A549 (cell line): ENCODE measurements around the gene SMIM20. TPM values are rescaled to one million over a fixed set of nuclear protein-coding genes. Genes with fewer than 3 reads are reported as not detected.

Experiments
- ATAC-seq, 2 experiments: fragments of 200-7000 bp in 1 of 2; fragments of >200 bp in 1 of 2; cut with Nextera tagmentation in 1 of 2; cut with Tn5 transposase in 1 of 2; 3 replicates each; pipeline versions ENCODE4 v1.8.0 to v1.9.1; 2018 to 2020; ENCODE audit warnings: mild to moderate bottlenecking in 1 of 2, moderate library complexity in 1 of 2
- CTCF ChIA-PET: fragments of 300-600 bp; sonication (Branson Sonifier 250); formaldehyde crosslinking; extraction: SDS; loops from one replicate; lab custom pipeline; 2021; ENCODE audit warnings: antibody characterized with exemption, inconsistent platforms; lab: Yijun Ruan, JAX
- POLR2A ChIA-PET: fragments of 350-600 bp; formaldehyde crosslinking; extraction: SDS; loops from one replicate; lab custom pipeline; 2021; ENCODE audit warnings: antibody characterized with exemption, inconsistent platforms; lab: Yijun Ruan, JAX
- DNase-seq, 2 experiments: peaks; one replicate each; pipeline versions ENCODE4 v3.0.0 to v3.0.0-alpha.2; 2011 to 2016; ENCODE audit warnings: low read depth in 1 of 2, low spot score in 1 of 2
- FAIRE-seq: peaks from 2 replicates; lab custom pipeline; 2011; peaks lifted over from hg19 to GRCh38; lab: Jason Lieb, UNC
- H3K27ac ChIP-seq, 2 experiments: fragments of >200 bp; sonication (Bioruptor Twin); formaldehyde crosslinking; 3 replicates each; pipeline ENCODE4 v1.5.1; 2016 to 2017
- H3K4me1 ChIP-seq: fragments of >200 bp; sonication (Bioruptor Twin); formaldehyde crosslinking; 3 replicates; pipeline ENCODE4 v1.6.1; 2016
- H3K4me2 ChIP-seq: fragments of >200 bp; sonication (Bioruptor Twin); formaldehyde crosslinking; 3 replicates; pipeline ENCODE4 v1.6.1; 2016
- H3K4me3 ChIP-seq: fragments of >200 bp; sonication (Bioruptor Twin); formaldehyde crosslinking; 3 replicates; pipeline ENCODE4 v1.5.1; 2016
- H3K9me3 ChIP-seq: fragments of >200 bp; sonication (Bioruptor Twin); formaldehyde crosslinking; 3 replicates; pipeline ENCODE4 v1.6.1; 2016
- BCL3 ChIP-seq: fragments of >200 bp; sonication (Bioruptor Twin); formaldehyde crosslinking; IDR thresholded peaks from 3 replicates; pipeline ENCODE4 v1.6.1; 2016
- CBX8 ChIP-seq: fragments of 200-600 bp; sonication (generic); IDR thresholded peaks from 2 replicates; pipeline ENCODE4 v1.6.1; 2016
- CEBPB ChIP-seq, 2 experiments: fragments of >200 bp in 1 of 2; sonication (Bioruptor Twin) in 1 of 2; formaldehyde crosslinking in 1 of 2; IDR thresholded peaks; 2 replicates each; pipeline ENCODE4 v1.6.1; 2012 to 2016
- CHD2 ChIP-seq: fragments of 150-350 bp; IDR thresholded peaks from 2 replicates; pipeline ENCODE4 v1.6.1; 2014; ENCODE audit warnings: low read length; ENCODE audit not compliant: partially characterized antibody
- E2F6 ChIP-seq: IDR thresholded peaks from 2 replicates; pipeline ENCODE4 v1.6.1; 2012; ENCODE audit warnings: low read depth, borderline replicate concordance
- EHMT2 ChIP-seq: fragments of 200-600 bp; sonication (generic); IDR thresholded peaks from 2 replicates; pipeline ENCODE4 v1.6.1; 2016; ENCODE audit warnings: antibody characterized with exemption, low read depth, mild to moderate bottlenecking, moderate library complexity
- ELK1 ChIP-seq: fragments of 150-350 bp; IDR thresholded peaks from 2 replicates; pipeline ENCODE4 v1.6.1; 2014; ENCODE audit warnings: low read depth, mild to moderate bottlenecking, low read length
- EP300 ChIP-seq, 2 experiments: fragments of >200 bp; sonication (Bioruptor Twin); formaldehyde crosslinking; IDR thresholded peaks; 2 replicates in 1 of 2; 3 replicates in 1 of 2; pipeline ENCODE4 v1.6.1; 2016 to 2017
- FOSB ChIP-seq: fragments of 250-450 bp; sonication (Bioruptor Pico); IDR thresholded peaks from 2 replicates; pipeline ENCODE4 v1.5.0; 2020; ENCODE audit warnings: mild to moderate bottlenecking, moderate library complexity
- FOSL2 ChIP-seq, 2 experiments: fragments of 450-650 bp in 1 of 2; fragments of >200 bp in 1 of 2; sonication (Bioruptor Twin) in 1 of 2; formaldehyde crosslinking; IDR thresholded peaks; 2 replicates each; pipeline versions ENCODE4 v1.5.0 to v1.6.1; 2016 to 2020; ENCODE audit warnings: mild to moderate bottlenecking in 1 of 2, moderate library complexity in 1 of 2
- HMGXB4 ChIP-seq: fragments of 250-450 bp; sonication (Bioruptor Pico); IDR thresholded peaks from 2 replicates; pipeline ENCODE4 v1.5.0; 2021; ENCODE audit warnings: mild to moderate bottlenecking, moderate library complexity, borderline replicate concordance
- HOXB5 ChIP-seq: fragments of 250-450 bp; sonication (Bioruptor Pico); IDR thresholded peaks from 2 replicates; pipeline ENCODE4 v1.5.0; 2020; ENCODE audit warnings: mild to moderate bottlenecking, moderate library complexity
- JUN ChIP-seq, 2 experiments: fragments of >200 bp; sonication (Bioruptor Twin); formaldehyde crosslinking; IDR thresholded peaks; 2 replicates in 1 of 2; 3 replicates in 1 of 2; pipeline ENCODE4 v1.6.1; 2016 to 2017
- KDM1A ChIP-seq: fragments of 200-600 bp; sonication (generic); IDR thresholded peaks from 2 replicates; pipeline ENCODE4 v1.6.1; 2016; ENCODE audit warnings: low read depth, mild to moderate bottlenecking
- KDM5A ChIP-seq: fragments of 200-600 bp; sonication (generic); IDR thresholded peaks from 2 replicates; pipeline ENCODE4 v1.6.1; 2016; ENCODE audit warnings: antibody characterized with exemption, mild to moderate bottlenecking
- MAX ChIP-seq: IDR thresholded peaks from 2 replicates; pipeline ENCODE4 v1.6.1; 2012
- MAZ ChIP-seq: fragments of 150-350 bp; IDR thresholded peaks from 2 replicates; pipeline ENCODE4 v1.6.1; 2014; ENCODE audit warnings: antibody characterized with exemption, low read depth, low read length, borderline replicate concordance
- NPAS2 ChIP-seq: fragments of 250-450 bp; sonication (Bioruptor Pico); IDR thresholded peaks from 2 replicates; pipeline ENCODE4 v1.8.0; 2022; ENCODE audit warnings: mild to moderate bottlenecking, moderate library complexity, borderline replicate concordance
- PBX3 ChIP-seq: IDR thresholded peaks from 2 replicates; pipeline ENCODE4 v1.6.1; 2012
- RAD21 ChIP-seq, 2 experiments: fragments of >200 bp in 1 of 2; sonication (Bioruptor Twin) in 1 of 2; formaldehyde crosslinking in 1 of 2; IDR thresholded peaks in 1 of 2; conservative IDR thresholded peaks in 1 of 2; 2 replicates in 1 of 2; 3 replicates in 1 of 2; pipeline ENCODE4 v1.6.1; 2012 to 2018; ENCODE audit warnings: inconsistent platforms in 1 of 2
- RCOR1 ChIP-seq: fragments of 150-350 bp; IDR thresholded peaks from 2 replicates; pipeline ENCODE4 v1.6.1; 2014; ENCODE audit warnings: antibody characterized with exemption, low read length, low read depth
- RNF2 ChIP-seq: fragments of 200-600 bp; sonication (generic); IDR thresholded peaks from 2 replicates; pipeline ENCODE4 v1.6.1; 2016; ENCODE audit warnings: low read depth, mild to moderate bottlenecking, antibody characterized with exemption, moderate library complexity, borderline replicate concordance
- SMC3 ChIP-seq: fragments of >200 bp; sonication (Bioruptor Twin); formaldehyde crosslinking; IDR thresholded peaks from 3 replicates; pipeline ENCODE4 v1.6.1; 2018; ENCODE audit warnings: inconsistent platforms
- SREBF2 ChIP-seq: fragments of 450-650 bp; IDR thresholded peaks from 2 replicates; pipeline ENCODE4 v1.6.1; 2014; ENCODE audit warnings: mild to moderate bottlenecking, moderate library complexity
- TFCP2L1 ChIP-seq: fragments of 250-450 bp; sonication (Bioruptor Pico); IDR thresholded peaks from 2 replicates; pipeline ENCODE4 v1.5.0; 2021; ENCODE audit warnings: mild to moderate bottlenecking
- TP53 ChIP-seq: fragments of 250-450 bp; sonication (Bioruptor Pico); IDR thresholded peaks from 2 replicates; pipeline ENCODE4 v1.5.0; 2021; ENCODE audit warnings: mild to moderate bottlenecking, moderate library complexity
- ZNF302 ChIP-seq: fragments of 250-450 bp; sonication (Bioruptor Pico); IDR thresholded peaks from 2 replicates; pipeline ENCODE4 v1.9.0; 2021; ENCODE audit warnings: inconsistent platforms, mild to moderate bottlenecking, moderate library complexity
- WGBS: methylation state at CpG from one replicate; pipeline ENCODE4 v1.1.6; 2017; ENCODE audit errors: missing lambda C conversion rate; 5-methylcytosine and 5-hydroxymethylcytosine counted together
- polyA plus RNA-seq, 4 experiments: library from polyadenylated mRNA; depleted of rRNA in 3 of 4; stranded (reverse); fragments of >200 nt; fragmentation: RNase III in 1 of 4; extraction: RNeasy Plus Mini Kit Qiagen cat#74134 plus additional on column Dnase treatment in 1 of 4; gene quantifications; 2 replicates in 3 of 4; 3 replicates in 1 of 4; pipeline ENCODE4 v1.2.3, GENCODE V29; 2011 to 2017

The SMIM20 gene
- polyA plus RNA-seq, 2 of the 4 experiments (the other 2 are of a cell fraction): 32.9 to 50.5 TPM

GRCh38 chr4:25926462-25926861, 12.4 kb downstream of the SMIM20 start:
- Histone ChIP-seq H3K4me2 (no peak overlapping the region), H3K27ac (no peak overlapping the region), H3K4me3 (no peak overlapping the region), H3K9me3 (no peaks in the 10 kb centered on the region), H3K4me1 (no peaks in the 10 kb centered on the region)
- WGBS: 74% methylated on average over 2 of the region's 2 CpGs
- ATAC-seq (no peak), FAIRE-seq (no peak), DNase-seq (no peak)
- ChIA-PET CTCF (interaction anchor here (0.7 to 1.1 kb wide), 3 partner anchors 29 to 107 kb away, joined by 3 to 4 read pairs (median 3); no protein-coding TSS in a partner anchor), POLR2A (no interaction called here)
- TF ChIP-seq FOSB (no peak), SMC3 (no peak), KDM5A (no peak), HOXB5 (no peak), CEBPB (IDR thresholded peaks at IDR 0.05) (no peak), SREBF2 (no peak), EHMT2 (no peak), FOSL2 (IDR thresholded peaks at IDR 0.05) (no peak), FOSL2 (CRISPR knock-in tag; IDR thresholded peaks at IDR 0.05) (no peak), RNF2 (no peak), RAD21 (conservative IDR thresholded peaks at IDR 0.05 in 1 of 2, IDR thresholded peaks at IDR 0.05 in 1 of 2) (no peak), NPAS2 (CRISPR knock-in tag) (no peak), ZNF302 (CRISPR knock-in tag) (no peak), MAZ (no peak), EP300 (IDR thresholded peaks at IDR 0.05) (no peak), BCL3 (no peak), PBX3 (no peak), HMGXB4 (no peak), TP53 (no peak), E2F6 (no peak), MAX (no peak)

- no peak overlapping the region for H3K27ac ChIP-seq
- 91% methylated on average over 10 of the region's 10 CpGs for WGBS
- ATAC-seq (no peak), FAIRE-seq (no peak), DNase-seq (no peak)
- H3K4me1 ChIP-seq: no peaks in the 10 kb centered on the region
- H3K4me3 ChIP-seq: no peak overlapping the region
- no peak overlapping the region for H3K4me2 ChIP-seq
- POLR2A ChIA-PET: no interaction called here
- no peaks in the 10 kb centered on the region for H3K9me3 ChIP-seq
- CTCF ChIA-PET: no interaction called here
- TF ChIP-seq NPAS2 (CRISPR knock-in tag) (no peak), CBX8 (no peak), CHD2 (no peak), JUN (IDR thresholded peaks at IDR 0.05) (no peak), FOSL2 (IDR thresholded peaks at IDR 0.05) (no peak), FOSL2 (CRISPR knock-in tag; IDR thresholded peaks at IDR 0.05) (no peak), CEBPB (IDR thresholded peaks at IDR 0.05) (no peak), KDM1A (no peak), MAZ (no peak), RAD21 (conservative IDR thresholded peaks at IDR 0.05 in 1 of 2, IDR thresholded peaks at IDR 0.05 in 1 of 2) (no peak), TFCP2L1 (CRISPR knock-in tag) (no peak), RCOR1 (no peak), ELK1 (no peak)
These were observed 13.6 kb downstream of the SMIM20 start for GRCh38 chr4:25927361-25928195.
